Stimulated activated CD8-positive, alpha-beta memory T cell treated with anti-CD3 and anti-CD28 coated beads, Interleukin-4, amount 100 ng/mL, for 4 hours (primary cell): ENCODE measurements around the gene RGMB.

Source experiments
- DNase-seq, 2 donors: peaks; one replicate each; pipeline ENCODE4 v3.0.0-alpha.2; 2020; ENCODE audit warnings: low read depth in 2 of 2, low spot score in 1 of 2

RGMB gene

DNA sequence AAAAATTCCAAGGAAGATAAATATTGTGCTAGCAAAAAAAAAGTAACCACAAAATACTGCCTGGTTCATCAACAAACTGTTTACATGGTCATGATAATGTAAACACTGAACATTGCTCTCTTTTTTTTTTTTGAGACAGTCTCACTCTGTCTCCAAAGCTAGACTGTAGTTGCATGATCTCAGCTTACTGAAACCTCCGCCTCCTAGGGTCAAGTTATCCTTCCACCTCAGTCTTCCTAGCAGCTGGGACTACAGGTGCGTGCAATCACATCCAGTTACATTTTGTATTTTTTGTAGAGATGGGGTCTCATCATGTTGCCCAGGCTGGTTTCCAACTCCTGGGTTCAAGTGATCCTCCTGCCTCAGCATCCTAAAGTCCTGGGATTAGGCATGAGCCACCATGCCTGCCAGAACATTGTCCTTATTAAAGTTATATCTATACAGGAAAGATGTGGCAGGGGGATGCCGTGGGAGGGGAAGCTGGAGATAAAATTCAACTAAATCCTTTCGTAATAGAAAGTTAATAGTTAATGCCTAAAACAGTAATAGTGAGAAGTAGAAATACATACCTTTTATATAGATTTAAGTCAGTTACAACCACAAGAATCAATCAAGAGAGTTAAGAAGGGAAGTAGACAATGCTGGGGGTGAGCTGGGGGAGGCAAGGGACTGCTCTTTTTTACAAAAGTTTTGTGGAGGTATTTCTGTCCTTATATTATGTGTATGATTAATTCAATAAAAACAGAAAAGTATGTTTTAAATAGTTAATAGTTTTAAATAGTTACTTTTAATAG is 52.3 kb downstream of the RGMB start:
- no peak for DNase-seq

DNA sequence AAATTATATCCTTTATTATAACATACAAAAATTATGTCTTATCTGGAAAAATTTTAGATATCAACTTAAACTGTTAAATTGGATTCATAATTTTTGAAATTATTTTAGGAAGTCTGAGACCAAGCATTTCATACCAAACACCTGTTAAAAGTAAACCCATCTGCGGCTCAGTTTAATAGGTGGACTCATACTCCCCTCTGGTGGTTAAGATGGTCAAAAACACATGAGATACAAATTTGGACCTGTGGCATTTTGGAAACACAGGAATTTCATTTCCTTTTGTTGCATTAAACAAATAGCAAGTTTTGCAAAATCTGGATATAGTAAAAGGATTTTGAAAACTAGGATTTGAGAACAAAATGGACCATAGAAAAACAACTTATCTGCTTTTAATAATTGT is 53.7 kb downstream of the RGMB start:
- no peak for DNase-seq

DNA sequence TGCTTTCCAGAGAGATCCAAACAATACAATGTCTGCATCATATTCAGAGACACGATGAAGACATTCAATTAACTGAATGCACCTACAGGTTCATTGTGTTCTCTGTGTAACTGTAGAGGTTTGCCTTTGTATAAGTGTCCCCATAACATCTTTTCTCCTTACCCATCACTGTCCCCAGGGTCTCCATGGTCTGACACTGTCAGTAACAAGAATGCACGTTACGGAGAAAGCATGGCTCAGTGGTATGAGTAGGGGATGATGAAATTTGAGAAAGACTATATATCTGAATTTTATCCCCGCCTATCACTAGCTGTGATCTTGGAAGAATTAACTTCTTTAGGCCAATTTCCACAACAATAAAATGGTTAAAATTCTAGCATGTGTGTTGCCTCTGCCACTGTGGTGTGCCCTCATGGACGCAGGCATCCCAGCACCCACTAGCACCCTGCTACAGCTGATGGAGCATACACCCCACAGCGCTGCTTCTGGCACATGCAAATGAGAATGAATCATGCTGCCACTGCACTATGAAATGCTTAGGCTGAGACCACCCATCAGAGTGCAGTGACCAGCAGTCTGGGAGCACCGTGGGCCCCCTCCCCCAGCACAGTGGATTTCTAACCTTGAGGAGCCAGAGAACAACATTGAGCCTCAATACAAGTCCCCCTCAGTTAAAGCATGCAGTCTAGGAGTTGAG is 54.3 kb downstream of the RGMB start:
- DNase-seq, result no peak

DNA sequence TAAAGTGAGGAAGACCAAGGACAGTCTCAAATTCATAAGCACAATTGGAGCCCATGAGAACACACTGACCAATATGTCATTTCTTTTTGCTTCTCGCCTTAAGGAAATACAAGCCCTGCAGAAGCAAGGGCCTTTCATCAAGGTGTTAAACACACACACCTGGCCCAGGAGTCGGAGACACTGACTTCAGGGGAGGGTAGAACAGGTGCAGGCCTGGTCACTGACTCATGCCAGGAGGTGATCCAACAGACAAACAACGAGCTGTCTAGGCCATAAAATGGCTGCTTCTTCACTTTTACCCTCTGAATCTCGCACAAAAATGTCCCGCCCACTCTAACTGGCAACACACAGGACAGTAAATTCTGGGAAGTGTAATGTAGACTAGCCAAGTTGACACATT is 62.7 kb downstream of the RGMB start:
- no peak for DNase-seq

GRCh38 chr5:98839469-98840383 is 66.3 kb downstream of the RGMB start:
- DNase-seq, result no peak

DNA sequence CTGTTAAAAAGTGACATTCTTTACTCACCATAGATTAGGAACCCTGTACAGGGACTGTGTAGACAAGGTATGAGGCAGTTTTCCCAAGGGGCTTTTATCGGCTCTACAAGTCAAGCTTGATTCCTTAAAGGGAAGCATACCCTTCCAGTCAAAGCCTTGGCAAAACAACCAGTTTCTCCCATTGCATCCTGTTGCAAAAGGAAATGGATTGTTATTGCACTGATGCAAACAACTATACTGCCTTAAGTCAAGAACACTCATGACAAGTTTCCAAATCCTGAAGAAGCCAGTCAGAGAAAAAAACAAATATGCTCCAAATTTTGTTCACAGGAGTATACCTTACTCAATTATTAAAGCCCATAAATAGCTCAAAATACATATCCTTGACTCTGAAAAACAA is 67.5 kb downstream of the RGMB start:
- no peak for DNase-seq

GRCh38 chr5:98843481-98843880 is 70.0 kb downstream of the RGMB start:
- no peak for DNase-seq

GRCh38 chr5:98844865-98845264 is 71.4 kb downstream of the RGMB start:
- DNase-seq, result no peak

GRCh38 chr5:98845878-98846277 is 72.4 kb downstream of the RGMB start:
- DNase-seq, result no peak
